Astrocyte of the spinal cord (primary cell): ENCODE results near the gene UBE2H.
A peak's percentile ranks its signal among the peaks of the same experiment; 100 is the strongest.

Experiments used
- DNase-seq: peaks from one replicate; pipeline ENCODE4 v3.0.0; 2011; ENCODE audit warnings: low read depth, low spot score
- H3K4me3 ChIP-seq: 2 replicates; pipeline ENCODE4 v1.5.1; 2011; ENCODE audit warnings: low read depth, mild to moderate bottlenecking, low read length, moderate library complexity
- CTCF ChIP-seq: IDR thresholded peaks from 2 replicates; pipeline ENCODE4 v1.5.1; 2012; ENCODE audit warnings: low read depth, mild to moderate bottlenecking, low read length, inconsistent platforms
- in situ Hi-C: cut with HindIII; loops from 2 replicates; pipeline ENCODE4 v1.10.0; 2017; ENCODE audit warnings: low sequenced_read_pairs

UBE2H gene

DNA sequence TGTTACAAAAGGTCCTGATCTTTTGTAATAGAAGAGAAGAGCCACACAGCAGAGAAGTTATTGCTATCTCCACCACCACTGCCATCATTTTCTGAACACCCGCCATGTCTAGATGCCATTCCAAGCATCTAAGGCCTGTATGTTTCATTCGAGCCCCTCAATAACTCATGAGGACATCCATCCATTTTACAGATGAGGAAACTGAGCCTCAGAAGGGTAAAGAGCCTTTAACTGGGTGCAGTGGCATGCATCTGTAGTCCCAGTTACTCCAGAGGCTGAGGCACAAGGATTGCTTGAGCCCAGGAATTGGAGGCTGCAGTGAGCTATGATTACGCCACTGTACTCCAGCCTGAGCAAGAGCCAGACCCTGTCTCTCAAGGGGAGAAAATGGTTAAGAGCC lies 39.3 kb downstream of the UBE2H start:
- DNase-seq, result no peak
- no peak overlapping the region for H3K4me3 ChIP-seq
- TF ChIP-seq CTCF, result no peak
- in situ Hi-C loops, result no loop called here

DNA sequence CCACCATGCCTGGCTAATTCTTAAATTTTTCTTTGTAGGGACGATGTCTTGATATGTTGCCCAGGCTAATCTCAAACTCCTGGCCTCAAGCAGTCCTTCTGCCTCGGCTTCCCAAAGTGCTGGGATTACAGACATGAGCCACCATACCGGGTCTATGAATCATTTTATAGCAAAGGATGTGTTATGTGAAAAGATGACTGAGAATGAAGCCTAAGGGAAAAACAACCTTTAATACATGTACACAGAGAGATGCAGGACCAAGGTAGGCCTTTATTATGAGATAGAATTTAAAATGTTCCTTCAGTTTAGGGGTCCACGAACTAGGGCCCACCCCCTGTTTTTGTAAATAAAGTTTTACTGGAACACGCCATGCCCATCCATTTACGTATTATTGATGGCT lies 41.0 kb downstream of the UBE2H start:
- no peak for DNase-seq
- no peak overlapping the region for H3K4me3 ChIP-seq
- no peak for TF ChIP-seq CTCF
- in situ Hi-C loops, result no loop called here

DNA sequence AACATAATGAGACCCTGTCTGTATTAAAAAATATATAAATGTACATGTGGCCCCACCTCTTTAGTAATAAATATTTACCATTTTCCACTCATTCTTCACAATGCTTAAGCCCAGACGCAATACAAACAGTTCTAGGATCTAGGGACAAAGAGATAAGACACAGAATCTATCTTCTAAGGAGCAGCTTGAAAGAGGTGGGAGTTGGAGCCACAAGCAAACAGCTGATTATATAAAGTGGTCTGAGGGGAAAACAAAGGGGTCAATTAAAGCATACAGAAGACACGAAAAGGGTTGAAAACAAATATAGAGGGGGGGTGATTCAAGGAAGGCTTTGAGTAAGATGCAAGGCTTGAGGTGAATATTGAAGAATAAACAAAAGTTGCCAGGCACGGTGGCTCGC lies 43.1 kb downstream of the UBE2H start:
- in situ Hi-C loops, result no loop called here
- no peak for DNase-seq
- no peak overlapping the region for H3K4me3 ChIP-seq
- TF ChIP-seq CTCF, result no peak

- H3K4me3 ChIP-seq, result no peak overlapping the region
- in situ Hi-C loops, result no loop called here
- no peak for TF ChIP-seq CTCF
- DNase-seq, result peak; percentile 51
These were observed 44.6 kb downstream of the UBE2H start for GRCh38 chr7:129908181-129908580.

GRCh38 chr7:129907122-129907736 lies 45.5 kb downstream of the UBE2H start:
- in situ Hi-C loops, result no loop called here
- TF ChIP-seq CTCF, result no peak
- H3K4me3 ChIP-seq, result no peak overlapping the region
- DNase-seq, result no peak

- in situ Hi-C loops, result no loop called here
- H3K4me3 ChIP-seq, result no peak overlapping the region
- DNase-seq, result peak; percentile 25
These were observed 46.1 kb downstream of the UBE2H start for GRCh38 chr7:129906700-129907099.

More at GRCh38 chr7:129906700-129907099, 46.1 kb downstream of the UBE2H start:
- TF ChIP-seq CTCF, result no peak
